HS-5 (cell line): ENCODE results near the gene AK9.
"Not testable (repeated sequence)": the region's sequence is repeated elsewhere in the genome, so short reads cannot be mapped to it uniquely, and the experiment has no call there.

Experiments
- DNase-seq: peaks from one replicate; pipeline ENCODE4 v3.0.0-alpha.2; 2012; ENCODE audit warnings: low read depth

AK9 gene

GRCh38 chr6:109480993-109481480, 210.0 kb downstream of the AK9 start:
- no peak for DNase-seq

DNA sequence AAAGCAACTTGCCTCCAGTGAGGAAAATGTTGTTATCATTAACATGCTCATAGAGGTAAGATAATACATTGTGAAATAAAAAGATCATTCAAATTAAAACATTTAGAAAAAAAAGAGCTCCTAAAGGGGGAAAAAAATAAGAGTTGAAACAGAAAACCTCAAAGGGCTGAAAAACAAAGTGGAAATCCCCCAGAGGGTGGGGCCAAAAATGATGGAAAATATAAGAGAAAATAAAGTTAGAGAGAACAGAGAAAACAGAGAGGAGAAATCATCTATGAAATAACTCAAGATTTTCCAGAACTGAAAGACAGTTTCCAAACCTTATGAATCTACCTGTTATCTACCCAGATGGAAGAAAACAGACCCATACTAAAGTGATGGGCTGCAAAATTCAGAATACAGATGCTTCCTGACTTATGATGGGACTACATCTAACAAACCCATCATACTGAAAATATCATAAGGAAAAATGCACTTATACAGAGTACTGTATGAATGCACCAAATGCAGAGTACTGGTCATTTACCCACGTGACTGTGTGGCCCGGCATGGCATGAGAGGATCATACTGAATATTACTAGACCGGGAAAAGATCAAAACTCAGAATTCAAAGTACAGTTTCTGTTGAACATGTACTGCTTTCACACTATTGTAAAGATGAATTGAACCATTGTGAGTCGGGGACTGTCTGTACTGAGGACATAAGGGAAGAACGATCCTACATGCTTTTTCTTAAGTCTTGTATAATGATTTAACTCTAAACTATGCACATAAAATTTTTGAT, 212.0 kb downstream of the AK9 start:
- no peak for DNase-seq

DNA sequence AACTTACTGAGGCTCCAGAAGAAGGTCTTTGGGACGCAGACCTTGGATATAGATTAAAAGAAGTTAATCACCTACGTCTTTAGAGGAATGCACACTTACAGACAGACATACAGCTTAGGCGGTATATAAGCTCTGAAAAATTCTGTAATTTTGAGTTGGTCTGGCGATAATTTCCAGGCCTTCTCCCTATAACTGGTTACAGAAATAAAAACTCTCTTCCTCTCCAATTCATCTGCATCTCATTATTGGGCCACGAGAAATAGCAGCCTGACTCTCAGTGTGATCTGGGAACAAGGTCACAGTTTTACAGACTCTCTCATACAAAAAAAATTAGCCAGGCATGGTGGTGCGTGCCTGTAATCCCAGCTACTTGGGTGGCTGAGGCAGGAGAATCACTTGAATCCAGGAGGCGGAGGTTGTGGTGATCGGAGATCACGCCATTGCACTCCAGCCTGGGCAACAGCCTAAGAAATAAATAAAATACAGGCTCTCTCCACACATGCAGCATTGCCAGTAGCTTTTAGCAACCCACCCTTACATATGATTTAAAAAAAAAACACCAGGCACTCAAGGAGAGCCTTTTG, 212.7 kb downstream of the AK9 start:
- no peak for DNase-seq

DNA sequence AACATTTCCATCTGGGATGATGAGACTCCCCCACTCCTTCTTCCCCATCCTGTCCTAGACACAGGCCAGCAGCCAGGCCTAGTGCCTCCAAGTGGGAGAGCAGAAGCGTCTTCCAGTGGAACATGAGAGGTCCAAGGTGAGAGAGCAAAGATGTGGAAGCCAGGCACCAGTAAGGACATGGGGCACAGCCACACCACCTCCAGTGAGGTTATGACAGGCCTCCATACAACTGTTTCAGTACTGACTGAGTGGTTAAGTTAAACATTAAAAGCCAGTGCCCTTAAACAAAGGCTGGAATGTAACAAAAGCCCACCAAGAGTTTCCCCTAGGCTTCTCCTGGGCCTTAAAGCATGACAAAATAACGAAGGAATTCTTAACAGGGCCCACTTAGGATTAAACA, 213.3 kb downstream of the AK9 start:
- DNase-seq: no peak

DNA sequence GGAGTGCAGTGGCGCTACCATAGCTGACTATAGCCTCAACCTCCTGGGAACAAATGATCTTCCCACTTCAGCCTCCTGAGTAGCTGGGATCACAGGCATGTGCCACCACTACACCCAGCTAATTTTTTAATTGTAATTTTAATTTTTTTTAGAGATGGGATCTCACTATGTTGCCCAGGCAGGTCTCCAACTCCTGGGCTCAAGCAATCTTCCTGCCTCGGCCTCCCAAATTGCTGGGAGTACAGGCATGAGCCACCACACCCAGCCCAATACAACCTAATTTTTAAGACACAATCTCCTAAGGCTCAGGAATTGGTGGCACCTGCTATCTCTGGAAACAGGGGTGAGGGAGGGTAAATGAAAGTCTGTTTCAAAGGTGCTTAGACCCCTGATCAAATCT, 213.8 kb downstream of the AK9 start:
- DNase-seq: no peak

- no peak for DNase-seq
Measured at GRCh38 chr6:109475625-109476024, 215.4 kb downstream of the AK9 start.

DNA sequence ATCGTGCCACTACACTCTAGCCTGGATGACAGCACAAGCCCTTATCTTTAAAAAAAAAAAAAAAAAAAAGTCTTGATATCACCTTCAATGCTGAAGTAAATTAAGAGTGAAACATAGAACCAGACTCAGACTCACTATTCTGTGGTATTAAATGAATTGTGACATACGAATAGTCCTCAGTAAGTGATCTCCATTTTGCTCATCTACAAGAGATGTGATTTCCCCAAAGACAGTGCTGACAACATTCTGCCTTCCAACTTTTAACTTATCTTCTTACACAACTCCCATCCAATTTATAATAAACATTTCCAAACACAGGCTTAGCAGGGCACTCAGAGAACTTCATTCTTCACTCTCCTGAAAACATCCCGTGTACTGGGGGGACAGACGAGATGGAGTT, 216.0 kb downstream of the AK9 start:
- DNase-seq: no peak

DNA sequence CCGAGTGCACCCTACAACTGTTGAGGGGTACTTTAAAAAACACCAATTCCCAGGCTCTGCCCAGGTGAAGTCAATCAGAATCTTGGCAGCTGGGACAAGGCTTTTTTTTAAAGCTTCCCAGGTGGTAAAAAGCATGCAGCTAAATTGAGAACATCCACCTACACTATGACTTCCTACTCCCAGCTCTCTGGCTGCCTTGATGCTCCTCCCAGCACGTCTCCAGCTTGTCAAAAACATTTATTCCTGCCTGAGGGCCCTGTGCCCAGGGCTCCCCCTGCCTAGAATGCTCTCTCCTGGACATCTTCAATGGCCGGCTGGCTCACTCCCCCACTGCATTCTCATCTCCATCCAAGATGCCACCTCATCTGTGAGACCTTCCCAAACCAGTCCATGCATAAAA, 217.9 kb downstream of the AK9 start:
- no peak for DNase-seq

DNA sequence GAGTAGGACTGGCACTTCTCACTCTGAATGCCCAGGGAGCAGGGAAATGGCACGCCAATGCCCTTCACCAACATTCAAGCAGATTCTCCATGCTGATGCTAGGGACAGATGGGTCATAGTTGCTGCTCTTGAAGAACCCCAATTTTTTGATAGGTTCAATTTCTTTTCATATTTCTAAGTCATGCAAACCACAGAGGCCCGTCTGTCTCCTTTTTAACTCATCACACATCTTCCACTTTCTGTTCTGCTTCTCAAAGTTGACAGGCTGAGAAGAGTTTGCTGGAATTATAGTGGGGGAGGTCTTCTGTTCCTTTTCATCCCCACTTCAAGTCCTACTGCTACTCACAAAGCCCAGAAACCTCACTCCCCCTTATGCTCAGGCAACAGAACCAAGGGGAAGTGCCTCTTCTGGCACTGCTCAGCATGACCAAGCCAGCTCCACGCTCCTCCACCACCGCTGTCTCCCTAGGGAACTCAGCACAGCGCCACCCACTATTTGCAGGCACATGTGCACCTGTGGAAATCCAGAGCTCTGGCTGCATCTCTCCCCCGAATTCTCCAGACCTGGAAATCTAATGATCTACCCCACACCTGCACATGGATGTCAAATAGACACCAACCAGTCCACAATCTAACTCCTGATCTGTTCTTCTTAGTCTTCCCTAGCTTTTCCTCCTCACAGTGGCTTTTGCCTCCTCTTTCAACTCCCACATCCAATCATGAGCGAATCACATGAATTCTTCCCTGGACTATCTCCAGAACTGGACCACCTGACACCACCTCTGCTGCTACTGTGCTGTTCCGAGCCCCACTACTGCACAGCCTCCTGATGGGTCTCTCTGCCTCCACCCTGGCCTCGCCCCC, 218.6 kb downstream of the AK9 start:
- DNase-seq: no peak

DNA sequence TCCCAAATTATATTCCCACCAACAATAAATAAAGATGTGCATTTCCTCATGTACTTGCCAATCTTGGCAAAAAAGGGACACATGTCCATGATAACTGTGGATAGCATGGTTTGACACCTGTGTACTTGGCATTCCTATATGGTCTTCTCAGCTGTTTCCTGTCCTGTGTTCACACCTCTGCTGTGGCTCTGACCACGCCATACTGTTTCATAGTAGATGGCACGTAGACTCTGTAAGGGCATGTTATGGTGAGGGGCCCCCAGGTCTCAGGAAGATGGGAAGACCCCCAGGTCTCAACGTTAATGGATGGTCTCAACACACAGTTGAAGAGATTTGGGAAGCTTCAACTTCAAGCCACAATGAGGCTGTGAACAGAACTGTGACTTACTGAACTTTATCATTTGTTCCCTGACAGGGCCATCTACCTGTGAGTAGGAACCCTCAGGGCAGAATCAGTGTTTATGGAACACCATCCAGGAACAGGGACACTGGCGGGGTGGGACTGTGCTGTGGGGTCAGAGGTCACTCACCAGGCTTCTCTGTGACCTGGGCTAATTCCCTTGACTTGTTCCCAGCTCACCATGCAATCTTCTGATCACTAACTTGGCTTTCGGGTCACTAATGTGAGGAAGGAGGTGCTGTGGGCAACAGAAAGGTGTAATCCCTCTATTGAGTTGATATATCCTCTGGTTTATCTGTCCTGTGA, 219.7 kb downstream of the AK9 start:
- no peak for DNase-seq

GRCh38 chr6:109469591-109470189, 221.3 kb downstream of the AK9 start:
- DNase-seq: no peak

GRCh38 chr6:109467696-109468095, 223.3 kb downstream of the AK9 start:
- no peak for DNase-seq

DNA sequence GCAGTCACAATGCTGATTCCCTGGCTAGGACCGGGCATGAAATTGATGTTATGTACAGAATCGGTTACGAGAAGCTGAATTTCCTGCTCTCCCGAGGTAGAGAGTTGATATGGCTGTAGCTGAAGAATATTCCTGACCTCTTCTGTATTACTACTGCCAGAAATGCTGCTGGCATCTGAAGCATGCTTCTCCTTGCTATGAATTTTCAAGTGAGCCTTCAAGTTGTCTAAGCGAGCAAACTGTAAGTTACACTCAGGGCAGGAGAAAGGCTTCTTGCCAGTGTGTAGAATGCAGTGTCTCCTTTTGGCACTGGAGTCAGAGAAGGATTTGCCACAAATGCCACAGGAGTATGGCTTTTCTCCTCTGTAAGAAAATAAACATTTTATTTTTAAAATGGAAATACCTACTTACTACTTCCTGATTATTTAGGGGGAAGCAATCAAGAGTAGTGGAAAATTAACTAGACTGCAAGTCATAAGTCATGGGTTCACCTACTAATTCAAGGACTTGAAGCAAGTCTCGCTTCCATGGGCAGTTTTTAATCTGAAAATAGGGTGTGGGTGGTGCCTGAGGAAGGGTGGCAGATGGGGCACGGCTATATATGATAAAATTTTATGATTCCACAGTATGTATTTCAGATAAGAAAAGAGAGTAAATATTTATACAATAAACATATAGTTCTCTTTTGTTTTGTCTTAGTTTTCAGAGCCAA, 224.6 kb downstream of the AK9 start:
- DNase-seq: no peak

- DNase-seq: no peak
Measured at GRCh38 chr6:109465772-109466171, 225.2 kb downstream of the AK9 start.

DNA sequence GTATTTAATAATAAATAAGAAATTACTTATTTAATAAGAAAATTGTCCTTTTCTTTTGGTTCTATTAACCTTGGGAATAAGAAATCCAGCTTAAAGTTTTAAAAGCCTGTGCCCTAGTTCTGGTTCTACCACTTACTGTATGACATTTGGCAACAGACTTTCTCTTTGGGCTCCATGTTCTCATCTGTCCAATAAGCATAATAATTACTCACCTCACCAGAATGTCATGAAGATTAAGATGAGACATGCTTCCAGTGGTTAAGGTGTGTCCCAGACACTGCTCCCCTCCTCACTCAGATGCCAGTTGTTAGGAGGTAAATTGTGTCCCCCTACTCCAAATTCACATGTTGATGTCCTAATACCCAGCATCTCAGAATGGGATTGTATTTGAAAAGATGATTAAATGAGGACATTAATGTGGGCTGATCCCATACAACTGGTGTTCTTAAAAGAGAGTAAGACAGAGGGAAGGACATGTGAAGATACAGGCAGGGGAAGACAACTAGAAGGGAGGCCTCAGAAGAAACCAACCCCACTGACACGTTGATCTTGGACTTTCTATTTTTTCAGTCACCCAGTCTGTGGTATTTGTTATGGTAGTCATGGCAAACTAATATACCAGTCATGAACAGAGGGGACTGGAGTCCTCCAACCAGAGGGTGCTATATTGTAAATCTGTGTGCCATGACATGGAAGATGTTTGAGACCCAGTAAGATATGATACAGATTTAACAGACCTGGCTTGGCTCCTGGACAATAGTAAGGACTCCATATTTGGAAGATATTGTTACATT, 229.1 kb downstream of the AK9 start:
- no peak for DNase-seq

DNA sequence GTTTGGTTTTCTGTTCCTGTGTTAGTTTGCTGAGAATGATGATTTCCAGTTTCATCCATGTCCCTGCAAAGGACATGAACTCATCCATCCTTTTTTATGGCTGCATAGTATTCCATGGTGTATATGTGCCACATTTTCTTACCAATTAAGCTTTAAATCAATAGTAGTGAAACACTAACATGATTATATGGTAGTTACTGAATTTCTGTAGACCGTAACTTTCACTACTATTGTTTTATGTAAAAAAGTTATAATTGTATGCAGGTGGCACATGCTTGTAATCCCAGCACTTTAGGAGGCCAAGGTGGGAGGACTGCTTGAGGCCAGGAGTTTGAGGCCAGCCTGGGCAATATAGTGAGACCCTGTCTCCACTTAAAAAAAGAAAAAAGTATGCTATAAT, 229.8 kb downstream of the AK9 start:
- not testable (repeated sequence) for DNase-seq

- no peak for DNase-seq
Measured at GRCh38 chr6:109460161-109460829, 230.7 kb downstream of the AK9 start.

DNA sequence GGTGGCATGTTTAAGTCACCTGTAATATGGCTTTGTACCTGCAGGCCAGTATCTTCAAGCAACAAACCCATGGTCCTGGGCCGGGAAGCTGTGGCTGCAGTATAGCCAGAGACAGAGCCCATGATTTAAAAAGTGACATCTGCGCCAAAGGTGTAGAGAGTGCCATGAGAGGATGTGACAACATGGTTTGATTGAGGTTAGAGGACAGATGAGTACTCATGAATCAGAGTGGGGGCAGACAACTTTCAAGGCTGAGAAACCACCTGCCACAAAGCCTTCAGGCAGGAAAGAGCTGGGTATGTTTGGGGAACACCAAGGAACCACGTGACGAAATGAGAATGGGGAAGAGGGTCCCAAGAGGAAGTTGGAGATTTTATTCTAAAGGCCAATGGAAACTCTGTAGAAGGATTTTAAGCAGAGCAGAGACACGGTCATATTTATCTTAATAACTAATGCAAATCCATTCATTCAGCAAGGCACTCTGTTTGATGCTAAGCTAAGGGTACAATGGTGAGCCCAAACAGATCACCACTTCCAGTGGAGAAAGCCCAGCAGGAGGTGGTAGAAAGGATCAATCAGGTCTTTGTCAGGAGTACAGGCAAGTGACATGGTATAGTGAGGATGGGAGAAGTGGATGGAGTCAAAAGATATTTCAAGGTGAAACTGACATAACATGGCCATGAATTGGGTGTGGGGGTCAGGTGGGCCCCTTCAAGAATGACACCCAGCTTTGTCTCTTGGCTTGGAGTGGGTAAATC, 232.0 kb downstream of the AK9 start:
- no peak for DNase-seq

DNA sequence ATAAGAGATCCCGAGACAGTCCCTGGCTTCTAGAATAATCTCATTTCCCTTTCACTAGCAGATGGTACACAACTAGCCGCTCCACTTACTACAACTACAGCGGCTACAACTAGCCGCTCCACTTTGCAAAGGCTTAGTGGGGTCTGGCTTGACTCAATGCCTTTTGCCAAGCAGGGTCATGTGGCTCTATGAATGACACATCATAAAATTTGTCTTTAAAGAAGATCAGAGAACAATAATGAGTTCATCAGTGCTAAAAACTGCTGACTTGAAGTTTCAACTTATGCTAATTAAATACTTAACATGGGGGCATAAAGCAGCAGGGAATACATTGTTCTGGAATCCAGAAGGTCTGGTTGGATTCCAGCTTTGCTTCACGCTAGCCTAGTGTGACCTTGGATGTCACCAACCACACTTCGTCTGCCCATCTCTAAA, 233.4 kb downstream of the AK9 start:
- no peak for DNase-seq
